Activated CD4-positive, alpha-beta T cell treated with anti-CD3 and anti-CD28 coated beads for 24 hours (primary cell): Measurements from ENCODE around the gene LTBR.

Experiments used
- DNase-seq, 2 donors: peaks; one replicate each; pipeline ENCODE4 v3.0.0-alpha.2; 2020; ENCODE audit warnings: low read depth in 2 of 2

The LTBR gene

GRCh38 chr12:6346942-6347341 lies 37.0 kb upstream of the LTBR start:
- no peak for DNase-seq

GRCh38 chr12:6347367-6348338 lies 36.3 kb upstream of the LTBR start:
- no peak for DNase-seq

- no peak for DNase-seq
Measured at GRCh38 chr12:6351622-6352021, 32.3 kb upstream of the LTBR start.

- DNase-seq: no peak
Measured at GRCh38 chr12:6352193-6353173, 31.5 kb upstream of the LTBR start.

GRCh38 chr12:6354495-6355393 lies 29.2 kb upstream of the LTBR start:
- no peak for DNase-seq

GRCh38 chr12:6355491-6356373 lies 28.2 kb upstream of the LTBR start:
- DNase-seq: no peak

- DNase-seq: no peak
Measured at GRCh38 chr12:6356374-6356820, 27.6 kb upstream of the LTBR start.

GRCh38 chr12:6358881-6359280 lies 25.1 kb upstream of the LTBR start:
- DNase-seq: no peak

GRCh38 chr12:6360080-6360571 lies 23.8 kb upstream of the LTBR start:
- no peak for DNase-seq

- DNase-seq: no peak
Measured at GRCh38 chr12:6360578-6361490, 23.1 kb upstream of the LTBR start.

- no peak for DNase-seq
Measured at GRCh38 chr12:6361834-6362233, 22.1 kb upstream of the LTBR start.

- DNase-seq: no peak
Measured at GRCh38 chr12:6362403-6362802, 21.6 kb upstream of the LTBR start.

GRCh38 chr12:6363010-6363329 lies 21.0 kb upstream of the LTBR start:
- DNase-seq: no peak

GRCh38 chr12:6363330-6364043 lies 20.5 kb upstream of the LTBR start:
- DNase-seq: peak; percentile 49 to 60

GRCh38 chr12:6364044-6364374 lies 20.0 kb upstream of the LTBR start:
- DNase-seq: no peak

GRCh38 chr12:6367065-6367968 lies 16.6 kb upstream of the LTBR start:
- no peak for DNase-seq
